CD4-positive, alpha-beta T cell (primary cell): ENCODE results near the gene ATP8A1. TPM values are rescaled to one million over a fixed set of nuclear protein-coding genes. Genes with fewer than 3 reads are reported as not detected.
A peak's percentile ranks its signal among the peaks of the same experiment; 100 is the strongest.

Source experiments
- ATAC-seq: fragments of 200-7000 bp; cut with Tn5 transposase; one replicate; pipeline ENCODE4 v1.10.0; 2022; ENCODE audit warnings: mild to moderate bottlenecking; ENCODE audit not compliant: poor library complexity
- CTCF ChIA-PET: fragments of 350-600 bp; sonication (Branson Sonifier 250); formaldehyde crosslinking; loops from one replicate; lab custom pipeline; 2021; ENCODE audit warnings: antibody characterized with exemption, inconsistent platforms; lab: Charles Lee
- POLR2A ChIA-PET: fragments of 350-600 bp; sonication (Branson Sonifier 250); formaldehyde crosslinking; loops from one replicate; lab custom pipeline; 2021; ENCODE audit warnings: antibody characterized with exemption, inconsistent platforms; lab: Charles Lee
- DNase-seq, 14 experiments: peaks; one replicate each; pipeline ENCODE4 v3.0.0-alpha.2; 2013 to 2020; ENCODE audit warnings: mixed read lengths in 2 of 14
- H3K27ac ChIP-seq, 2 donors: one replicate each; pipeline versions ENCODE4 v1.5.1 to v1.7.0; 2013; ENCODE audit warnings: low read length in 2 of 2, low read depth in 1 of 2, mild to moderate bottlenecking in 1 of 2
- H3K27me3 ChIP-seq, 2 experiments: 1 replicate in 1 of 2; 2 replicates in 1 of 2; pipeline versions ENCODE4 v1.6.1 to v1.7.0; 2013; ENCODE audit warnings: low read length in 2 of 2, control low read depth in 1 of 2, mild to moderate bottlenecking in 1 of 2, moderate library complexity in 1 of 2; ENCODE audit not compliant: insufficient read depth in 2 of 2, control insufficient read depth in 1 of 2
- H3K36me3 ChIP-seq: one replicate; pipeline ENCODE4 v1.6.1; 2013; ENCODE audit warnings: low read length, control low read depth; ENCODE audit not compliant: insufficient read depth
- H3K4me1 ChIP-seq: one replicate; pipeline ENCODE4 v1.6.1; 2013; ENCODE audit warnings: low read length, control low read depth; ENCODE audit not compliant: insufficient read depth
- H3K4me3 ChIP-seq: one replicate; pipeline ENCODE4 v1.5.1; 2013; ENCODE audit warnings: mild to moderate bottlenecking, low read length, moderate library complexity
- H3K9me3 ChIP-seq, 2 experiments: 1 replicate in 1 of 2; 2 replicates in 1 of 2; pipeline versions ENCODE4 v1.6.1 to v1.7.0; 2013; ENCODE audit warnings: low read length in 2 of 2, mild to moderate bottlenecking in 2 of 2, control low read depth in 1 of 2, moderate library complexity in 1 of 2; ENCODE audit not compliant: control insufficient read depth in 1 of 2, insufficient read depth in 1 of 2
- H3K27ac Mint-ChIP-seq: one replicate; pipeline ENCODE4 v1.8.0; 2020; ENCODE audit warnings: mixed read lengths
- H3K27me3 Mint-ChIP-seq: one replicate; pipeline ENCODE4 v1.8.0; 2021; ENCODE audit warnings: mixed read lengths
- H3K36me3 Mint-ChIP-seq: one replicate; pipeline ENCODE4 v1.8.0; 2021; ENCODE audit warnings: low read depth, mixed read lengths
- H3K4me1 Mint-ChIP-seq: one replicate; pipeline ENCODE4 v1.8.0; 2021; ENCODE audit warnings: low read depth, mixed read lengths
- H3K4me3 Mint-ChIP-seq: one replicate; pipeline ENCODE4 v1.8.0; 2020; ENCODE audit warnings: mild to moderate bottlenecking, mixed read lengths
- H3K9me3 Mint-ChIP-seq: one replicate; pipeline ENCODE4 v1.8.0; 2020; ENCODE audit warnings: mixed read lengths
- CTCF ChIP-seq: fragments of 200-600 bp; IDR thresholded peaks from one replicate; pipeline ENCODE4 v1.8.0; 2022; ENCODE audit warnings: antibody characterized with exemption, mild to moderate bottlenecking
- intact Hi-C, 2 experiments: fragments of 100-400 bp; cut with DNase I in 1 of 2; cut with micrococcal nuclease in 1 of 2; formaldehyde crosslinking; loops; one replicate each; pipeline versions ENCODE4 v1.15.1 to v1.9.0; 2023 to 2025; cut with DNase I, micrococcal nuclease
- total RNA-seq, 174 experiments: library from RNA in 2 of 174; stranded (reverse) in 2 of 174; gene quantifications; one replicate each; pipeline ENCODE4 v1.2.3 and lab custom pipeline; 2021 to 2026

ATP8A1 gene
- total RNA-seq, 2 experiments from 2014 or later: 44.9 to 45.5 TPM

- intact Hi-C loops: no loop called here
- peak in 1 of 14 experiments; percentile 2 for DNase-seq
- Mint-ChIP-seq H3K4me1 (no peaks in the 10 kb centered on the region), H3K27ac (no peak overlapping the region), H3K4me3 (no peak overlapping the region), H3K9me3 (no peaks in the 10 kb centered on the region), H3K36me3 (peaks cover 83% of the 10 kb centered on the region), H3K27me3 (no peaks in the 10 kb centered on the region)
- CTCF ChIA-PET: no interaction called here
- POLR2A ChIA-PET: no interaction called here
- Histone ChIP-seq H3K27ac (no peak overlapping the region), H3K36me3 (peaks cover 21% of the 10 kb centered on the region), H3K4me1 (no peaks in the 10 kb centered on the region), H3K4me3 (no peak overlapping the region), H3K27me3 (no peaks in the 10 kb centered on the region), H3K9me3 (no peaks in the 10 kb centered on the region)
- ATAC-seq: no peak
- no peak for TF ChIP-seq CTCF
Measured at GRCh38 chr4:42579903-42580302, 77.0 kb downstream of the ATP8A1 start.

- Mint-ChIP-seq H3K4me3 (no peak overlapping the region), H3K9me3 (no peaks in the 10 kb centered on the region), H3K36me3 (peaks cover 69% of the 10 kb centered on the region), H3K27me3 (no peaks in the 10 kb centered on the region), H3K4me1 (no peaks in the 10 kb centered on the region), H3K27ac (no peak overlapping the region)
- no peak for ATAC-seq
- H3K36me3 ChIP-seq: peaks cover 18% of the 10 kb centered on the region
- DNase-seq: no peak
- no peak overlapping the region for H3K27ac ChIP-seq
- no peaks in the 10 kb centered on the region for H3K9me3 ChIP-seq
- ChIA-PET POLR2A (interaction anchor here (1.7 kb wide), 1 partner anchor 79 kb away, joined by 4 read pairs; the partner anchor contains the start of gene ATP8A1), CTCF (no interaction called here)
- H3K27me3 ChIP-seq: no peaks in the 10 kb centered on the region
- no peaks in the 10 kb centered on the region for H3K4me1 ChIP-seq
- no peak for TF ChIP-seq CTCF
- intact Hi-C loops: no loop called here
- H3K4me3 ChIP-seq: no peak overlapping the region
Measured at GRCh38 chr4:42578187-42578586, 78.7 kb downstream of the ATP8A1 start.

GRCh38 chr4:42574870-42575430 is 82.0 kb downstream of the ATP8A1 start:
- no peaks in the 10 kb centered on the region for H3K9me3 ChIP-seq
- Mint-ChIP-seq H3K4me3 (no peak overlapping the region), H3K9me3 (no peaks in the 10 kb centered on the region), H3K27ac (no peak overlapping the region), H3K27me3 (no peaks in the 10 kb centered on the region), H3K4me1 (no peaks in the 10 kb centered on the region), H3K36me3 (peaks cover 45% of the 10 kb centered on the region)
- TF ChIP-seq CTCF: no peak
- ATAC-seq (no peak), DNase-seq (no peak)
- ChIA-PET POLR2A (no interaction called here), CTCF (no interaction called here)
- intact Hi-C loops: no loop called here
- no peaks in the 10 kb centered on the region for H3K4me1 ChIP-seq
- no peaks in the 10 kb centered on the region for H3K27me3 ChIP-seq
- peaks cover 7% of the 10 kb centered on the region for H3K36me3 ChIP-seq
- H3K4me3 ChIP-seq: no peak overlapping the region
- no peak overlapping the region for H3K27ac ChIP-seq
